Measurements from ENCODE around the gene ASB1.

Gene ASB1

GRCh38 chr2:238501311-238501710 is 74.6 kb downstream of the ASB1 start:
- in situ Hi-C loops (cut with MboI; ENCODE audit: low pct_unique_long_range_greater_than_20kb, low sequenced_read_pairs): no loop called here
- DNase-seq: no peak

All from KBM-7 (cell line).